HepG2 (cell line): Measurements from ENCODE around the gene ACAP2. TPM values are rescaled to one million over a fixed set of nuclear protein-coding genes. Genes with fewer than 3 reads are reported as not detected.

Experiments
- ATAC-seq: fragments of 200-7000 bp; cut with Tn5 transposase; 3 replicates; pipeline ENCODE4 v1.9.1; 2020; ENCODE audit warnings: mild to moderate bottlenecking, moderate library complexity
- BruUV-seq: library from RNA; stranded (reverse); fragments of 400-500 nt; replicated peaks from 2 replicates; lab custom pipeline; 2021; lab: Mats Ljungman, UMichigan
- CTCF ChIA-PET: fragments of 300-600 bp; formaldehyde crosslinking; extraction: SDS; loops from one replicate; lab custom pipeline; 2021; ENCODE audit warnings: low total read pairs, inconsistent platforms, low intra/inter-chr PET ratio; lab: Yijun Ruan, JAX
- POLR2A ChIA-PET: fragments of 350-600 bp; sonication (Branson Sonifier 250); formaldehyde crosslinking; loops from one replicate; lab custom pipeline; 2020; ENCODE audit warnings: antibody characterized with exemption, inconsistent platforms; lab: Yijun Ruan, JAX
- DNase-seq: peaks from one replicate; pipeline ENCODE4 v3.0.0-alpha.2; 2015; ENCODE audit warnings: low spot score
- FAIRE-seq: peaks from 3 replicates; lab custom pipeline; 2011; peaks lifted over from hg19 to GRCh38; lab: Jason Lieb, UNC
- H2AFZ ChIP-seq: one replicate; pipeline ENCODE4 v1.6.1; 2011; ENCODE audit warnings: low read length, inconsistent platforms
- H3K27ac ChIP-seq: fragments of 300-600 bp; 3 replicates; pipeline ENCODE4 v1.8.0; 2011; ENCODE audit warnings: mixed run types, mild to moderate bottlenecking, mixed read lengths, low read length, inconsistent platforms; ENCODE audit not compliant: insufficient read depth; ENCODE audit errors: extremely low read length
- H3K27me3 ChIP-seq, 2 experiments: fragments of 200-600 bp in 1 of 2; 2 replicates in 1 of 2; 3 replicates in 1 of 2; pipeline versions ENCODE4 v1.6.0 to v1.8.0; 2011; ENCODE audit warnings: low read length in 2 of 2, mild to moderate bottlenecking in 2 of 2, moderate library complexity in 2 of 2, inconsistent platforms in 1 of 2; ENCODE audit not compliant: insufficient read depth in 2 of 2, control insufficient read depth in 1 of 2
- H3K36me3 ChIP-seq, 2 experiments: fragments of 200-600 bp in 1 of 2; replicated peaks in 1 of 2; 2 replicates in 1 of 2; 3 replicates in 1 of 2; pipeline versions ENCODE4 v1.5.1 to v1.8.0; 2011; ENCODE audit warnings: low read length in 2 of 2, inconsistent platforms in 1 of 2; ENCODE audit not compliant: insufficient read depth in 2 of 2, control insufficient read depth in 1 of 2
- H3K4me1 ChIP-seq: 2 replicates; pipeline ENCODE4 v1.5.1; 2012; ENCODE audit warnings: low read length, inconsistent platforms; ENCODE audit not compliant: insufficient read depth
- H3K4me2 ChIP-seq: 2 replicates; pipeline ENCODE4 v1.6.0; 2011; ENCODE audit warnings: low read depth, low read length, inconsistent platforms
- H3K4me3 ChIP-seq, 3 experiments: fragments of 200-600 bp in 1 of 3; sonication (generic), shearing (Covaris generic) in 1 of 3; replicated peaks in 1 of 3; 2 replicates each; pipeline ENCODE4 v1.5.1; 2011 to 2016; ENCODE audit warnings: low read length in 3 of 3, inconsistent platforms in 2 of 3, low read depth in 2 of 3, mild to moderate bottlenecking in 2 of 3, control low read depth in 1 of 3, mixed read lengths in 1 of 3; ENCODE audit not compliant: insufficient read depth in 1 of 3
- H3K79me2 ChIP-seq: one replicate; pipeline ENCODE4 v1.6.1; 2011; ENCODE audit warnings: low read length, inconsistent platforms; ENCODE audit not compliant: insufficient read depth
- H3K9ac ChIP-seq: 2 replicates; pipeline ENCODE4 v1.6.0; 2011; ENCODE audit warnings: mild to moderate bottlenecking, low read depth, low read length, inconsistent platforms; ENCODE audit not compliant: insufficient read depth
- H3K9me3 ChIP-seq: 2 replicates; pipeline ENCODE4 v1.5.1; 2012; ENCODE audit warnings: mild to moderate bottlenecking, low read length
- H4K20me1 ChIP-seq: 2 replicates; pipeline ENCODE4 v1.6.0; 2011; ENCODE audit warnings: inconsistent platforms, mild to moderate bottlenecking, low read length, moderate library complexity; ENCODE audit not compliant: insufficient read depth
- AGO1 ChIP-seq: fragments of 200-400 bp; formaldehyde crosslinking; IDR thresholded peaks from 2 replicates; pipeline ENCODE4 v1.6.1; 2017; ENCODE audit warnings: mild to moderate bottlenecking, low read depth, low read length, moderate library complexity; ENCODE audit not compliant: poor library complexity, severe bottlenecking
- ATF3 ChIP-seq: sonication (generic); formaldehyde crosslinking; IDR thresholded peaks from 2 replicates; pipeline ENCODE4 v1.4.0; 2020; ENCODE audit warnings: missing genetic modification reagents
- ATF5 ChIP-seq: sonication (generic); formaldehyde crosslinking; IDR thresholded peaks from 2 replicates; pipeline ENCODE4 v1.4.0; 2020; ENCODE audit warnings: mild to moderate bottlenecking, low read depth, missing genetic modification reagents
- KDM1A ChIP-seq: IDR thresholded peaks from 2 replicates; pipeline ENCODE4 v1.6.1; 2016; ENCODE audit warnings: missing compliant biosample characterization
- KDM6A ChIP-seq: IDR thresholded peaks from 2 replicates; pipeline ENCODE4 v1.6.1; 2016; ENCODE audit warnings: low read depth
- KLF6 ChIP-seq: IDR thresholded peaks from 2 replicates; pipeline ENCODE4 v1.8.0; 2016; ENCODE audit warnings: missing biosample characterization, missing genetic modification reagents
- NCOR1 ChIP-seq: fragments of 200-600 bp; sonication (generic); IDR thresholded peaks from 2 replicates; pipeline ENCODE4 v1.7.0; 2017; ENCODE audit warnings: antibody characterized with exemption, low read length, borderline replicate concordance
- PHF5A ChIP-seq: IDR thresholded peaks from one replicate; pipeline ENCODE4 v1.6.1; 2018; ENCODE audit warnings: low read depth, missing genetic modification reagents; ENCODE audit not compliant: unreplicated experiment
- SRSF9 ChIP-seq: fragments of 200-400 bp; formaldehyde crosslinking; IDR thresholded peaks from 2 replicates; pipeline ENCODE4 v1.6.1; 2018; ENCODE audit warnings: borderline replicate concordance, mild to moderate bottlenecking, low read depth, low read length; ENCODE audit not compliant: insufficient read depth, poor library complexity, severe bottlenecking
- ZBTB38 ChIP-seq: sonication (generic); formaldehyde crosslinking; IDR thresholded peaks from 2 replicates; pipeline ENCODE4 v1.5.1; 2020; ENCODE audit warnings: mild to moderate bottlenecking, missing genetic modification reagents
- ZNF124 ChIP-seq: sonication (generic); formaldehyde crosslinking; IDR thresholded peaks from 2 replicates; pipeline ENCODE4 v1.4.0; 2020; ENCODE audit warnings: missing genetic modification reagents
- ZNF564 ChIP-seq: sonication (generic); formaldehyde crosslinking; IDR thresholded peaks from 2 replicates; pipeline ENCODE4 v1.8.1; 2023; ENCODE audit warnings: mild to moderate bottlenecking, missing genetic modification reagents
- ZNF780A ChIP-seq: sonication (generic); formaldehyde crosslinking; IDR thresholded peaks from 2 replicates; pipeline ENCODE4 v1.8.0; 2022; ENCODE audit warnings: mild to moderate bottlenecking, missing genetic modification reagents, moderate library complexity
- ZZZ3 ChIP-seq: sonication (generic); formaldehyde crosslinking; IDR thresholded peaks from 2 replicates; pipeline ENCODE4 v1.4.0; 2020; ENCODE audit warnings: missing genetic modification reagents, mild to moderate bottlenecking, borderline replicate concordance
- WGBS: methylation state at CpG from one replicate; pipeline ENCODE4 v1.1.6; 2017; ENCODE audit warnings: low lambda C conversion rate; 5-methylcytosine and 5-hydroxymethylcytosine counted together
- in situ Hi-C: cut with HindIII; loops from 2 replicates; pipeline ENCODE4 v1.10.0; 2017; ENCODE audit warnings: low pct_unique_long_range_greater_than_20kb; ENCODE audit not compliant: extremely low pct_ligation_motif_present
- intact Hi-C: fragments of 100-400 bp; cut with micrococcal nuclease; formaldehyde crosslinking; loops from one replicate; pipeline ENCODE4 v1.10.0; 2022; ENCODE audit not compliant: unreplicated experiment
- polyA plus RNA-seq, 8 experiments: library from polyadenylated mRNA; depleted of rRNA in 3 of 8; stranded (reverse) in 7 of 8; unstranded in 1 of 8; fragments of >200 nt; fragmentation: Illumina TruSeq in 4 of 8; extraction: Trizol in 4 of 8; gene quantifications; 2 replicates each; pipeline versions ENCODE4 v1.2.1 to v1.2.3, GENCODE V29; 2011 to 2016; ENCODE audit warnings: low read depth in 4 of 8, missing spikeins in 1 of 8, mixed read lengths in 1 of 8; ENCODE audit not compliant: insufficient read depth in 1 of 8
- total RNA-seq, 5 experiments: library from RNA; depleted of rRNA; stranded (reverse); fragments of >200 nt; fragmentation: Illumina TruSeq; extraction: Trizol; gene quantifications; 2 replicates each; pipeline ENCODE4 v1.2.3, GENCODE V29; 2016; ENCODE audit warnings: low read depth in 1 of 5

ACAP2 gene
- total and polyA plus RNA-seq, 2 of the 13 experiments (the other 11 are each of a cell fraction or from before 2014, with no cell fraction given) = 7.3 to 23.9 TPM

- CTCF ChIA-PET = no interaction called here
- H3K4me2 ChIP-seq = no peak overlapping the region
- FAIRE-seq = no peak
- POLR2A ChIA-PET = no interaction called here
- H3K4me3 ChIP-seq = no peak overlapping the region
- no peaks in the 10 kb centered on the region for H3K4me1 ChIP-seq
- no peak for DNase-seq
- no peaks in the 10 kb centered on the region for H3K9me3 ChIP-seq
- H3K27ac ChIP-seq = no peak overlapping the region
- H3K27me3 ChIP-seq = no peaks in the 10 kb centered on the region
- no peaks in the 10 kb centered on the region for H4K20me1 ChIP-seq
- no peak overlapping the region for H3K9ac ChIP-seq
- WGBS = 96% methylated on average over 9 of the region's 9 CpGs
- TF ChIP-seq KDM6A (CRISPR knock-in tag) (no peak), AGO1 (no peak), ZNF564 (CRISPR knock-in tag) (no peak), KDM1A (CRISPR knock-in tag) (no peak), NCOR1 (no peak), ZZZ3 (CRISPR knock-in tag) (no peak), ZNF780A (CRISPR knock-in tag) (no peak), ZNF124 (no peak), ATF3 (no peak), SRSF9 (no peak), KLF6 (no peak), ATF5 (CRISPR knock-in tag) (no peak), PHF5A (no peak), ZBTB38 (no peak)
- intact Hi-C loops = no loop called here
- H3K79me2 ChIP-seq = peaks cover 4% of the 10 kb centered on the region
- no peak for ATAC-seq
- BruUV-seq = no TSS peak
- in situ Hi-C loops = no loop called here
- H2AFZ ChIP-seq = no peak overlapping the region
- peaks cover 1 to 6% of the 10 kb centered on the region in 2 experiments; a peak in 2 of 5 replicates for H3K36me3 ChIP-seq
Measured at GRCh38 chr3:195246581-195246995, 196.2 kb downstream of the ACAP2 start.
